ENCODE measurements around the gene CPNE6. TPM values are rescaled to one million over a fixed set of nuclear protein-coding genes. Genes with fewer than 3 reads are reported as not detected.

The CPNE6 gene
- total and polyA plus RNA-seq, 2 of the 13 experiments (the other 11 are each of a cell fraction or from before 2014, with no cell fraction given), result not detected

DNA sequence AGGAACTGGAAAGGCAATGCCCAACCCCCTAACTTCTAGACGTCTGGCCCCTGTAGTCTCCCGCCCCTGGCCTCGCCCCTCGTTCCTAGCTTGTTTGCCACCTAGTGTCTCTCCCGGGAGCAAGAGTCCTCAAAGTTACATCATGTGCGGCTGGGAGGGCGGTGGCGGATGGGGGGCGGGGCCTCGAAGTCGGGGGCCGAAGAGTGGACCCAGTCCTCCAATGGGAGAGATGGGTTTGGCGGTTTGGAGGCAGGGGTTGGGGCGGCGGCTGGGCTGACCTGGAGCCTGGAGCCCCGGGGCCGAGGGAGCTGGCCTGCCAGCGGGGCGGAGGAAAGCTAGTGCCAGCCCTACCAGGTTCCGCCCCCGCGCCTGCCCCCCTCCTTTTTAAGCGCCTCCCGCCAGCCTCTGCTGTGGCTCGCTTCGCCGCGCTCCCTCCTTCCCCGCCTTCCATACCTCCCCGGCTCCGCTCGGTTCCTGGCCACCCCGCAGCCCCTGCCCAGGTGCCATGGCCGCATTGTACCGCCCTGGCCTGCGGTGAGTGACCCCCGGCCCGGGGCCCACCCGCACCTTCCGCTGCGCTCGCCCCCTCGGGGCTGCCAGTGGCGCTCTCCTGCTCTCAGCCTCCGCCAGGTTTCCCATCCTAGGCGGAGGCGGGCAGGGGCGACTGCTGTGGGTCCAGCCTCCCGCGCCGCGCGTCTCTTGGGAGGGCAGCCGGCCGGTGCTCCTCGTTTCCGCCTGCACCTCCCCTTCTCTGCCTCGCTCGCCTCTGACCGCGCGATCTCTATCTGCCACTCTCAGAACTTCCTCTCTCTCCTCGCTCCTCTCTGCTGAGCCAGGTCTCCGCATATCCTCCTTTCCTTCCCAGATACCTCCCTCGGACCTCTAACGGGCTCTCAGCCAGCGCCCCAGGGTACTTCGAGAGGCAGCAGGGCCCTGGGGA, 22.8 kb downstream of the CPNE6 start, which contains the start of gene PCK2 (continued):
- TF ChIP-seq, protein P1, sequence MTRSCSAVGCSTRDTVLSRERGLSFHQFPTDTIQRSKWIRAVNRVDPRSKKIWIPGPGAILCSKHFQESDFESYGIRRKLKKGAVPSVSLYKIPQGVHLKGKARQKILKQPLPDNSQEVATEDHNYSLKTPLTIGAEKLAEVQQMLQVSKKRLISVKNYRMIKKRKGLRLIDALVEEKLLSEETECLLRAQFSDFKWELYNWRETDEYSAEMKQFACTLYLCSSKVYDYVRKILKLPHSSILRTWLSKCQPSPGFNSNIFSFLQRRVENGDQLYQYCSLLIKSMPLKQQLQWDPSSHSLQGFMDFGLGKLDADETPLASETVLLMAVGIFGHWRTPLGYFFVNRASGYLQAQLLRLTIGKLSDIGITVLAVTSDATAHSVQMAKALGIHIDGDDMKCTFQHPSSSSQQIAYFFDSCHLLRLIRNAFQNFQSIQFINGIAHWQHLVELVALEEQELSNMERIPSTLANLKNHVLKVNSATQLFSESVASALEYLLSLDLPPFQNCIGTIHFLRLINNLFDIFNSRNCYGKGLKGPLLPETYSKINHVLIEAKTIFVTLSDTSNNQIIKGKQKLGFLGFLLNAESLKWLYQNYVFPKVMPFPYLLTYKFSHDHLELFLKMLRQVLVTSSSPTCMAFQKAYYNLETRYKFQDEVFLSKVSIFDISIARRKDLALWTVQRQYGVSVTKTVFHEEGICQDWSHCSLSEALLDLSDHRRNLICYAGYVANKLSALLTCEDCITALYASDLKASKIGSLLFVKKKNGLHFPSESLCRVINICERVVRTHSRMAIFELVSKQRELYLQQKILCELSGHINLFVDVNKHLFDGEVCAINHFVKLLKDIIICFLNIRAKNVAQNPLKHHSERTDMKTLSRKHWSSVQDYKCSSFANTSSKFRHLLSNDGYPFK (CRISPR knock-in tag; IDR thresholded peaks at IDR 0.05; ENCODE audit: borderline replicate concordance), result peak; percentile 59
- TF ChIP-seq PCBP1 (IDR thresholded peaks at IDR 0.05; ENCODE audit: borderline replicate concordance, low read depth, low read length), result peak; percentile 97
- TF ChIP-seq ZBTB26 (CRISPR knock-in tag; IDR thresholded peaks at IDR 0.05; ENCODE audit: borderline replicate concordance), result peak; percentile 88
- TF ChIP-seq ZC3H4 (CRISPR knock-in tag; IDR thresholded peaks at IDR 0.05; ENCODE audit: borderline replicate concordance), result peak; percentile 96
- TF ChIP-seq DZIP1 (CRISPR knock-in tag; IDR thresholded peaks at IDR 0.05), result no peak
- TF ChIP-seq, protein P2, sequence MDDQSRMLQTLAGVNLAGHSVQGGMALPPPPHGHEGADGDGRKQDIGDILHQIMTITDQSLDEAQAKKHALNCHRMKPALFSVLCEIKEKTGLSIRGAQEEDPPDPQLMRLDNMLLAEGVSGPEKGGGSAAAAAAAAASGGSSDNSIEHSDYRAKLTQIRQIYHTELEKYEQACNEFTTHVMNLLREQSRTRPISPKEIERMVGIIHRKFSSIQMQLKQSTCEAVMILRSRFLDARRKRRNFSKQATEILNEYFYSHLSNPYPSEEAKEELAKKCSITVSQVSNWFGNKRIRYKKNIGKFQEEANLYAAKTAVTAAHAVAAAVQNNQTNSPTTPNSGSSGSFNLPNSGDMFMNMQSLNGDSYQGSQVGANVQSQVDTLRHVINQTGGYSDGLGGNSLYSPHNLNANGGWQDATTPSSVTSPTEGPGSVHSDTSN (CRISPR knock-in tag; IDR thresholded peaks at IDR 0.05; ENCODE audit: borderline replicate concordance), result peak; percentile 92
- peak; percentile 92; the same call in 1 of the 2 replicates for TF ChIP-seq ZNF597 (CRISPR knock-in tag; IDR thresholded peaks at IDR 0.05)
- no peak for TF ChIP-seq JDP2 (CRISPR knock-in tag; IDR thresholded peaks at IDR 0.05; ENCODE audit: borderline replicate concordance)
- TF ChIP-seq NFKBIZ (CRISPR knock-in tag; IDR thresholded peaks at IDR 0.05), result peak; percentile 96
- peak; percentile 96 for TF ChIP-seq PHF8 (CRISPR knock-in tag; IDR thresholded peaks at IDR 0.05)

Measured in HepG2 (cell line).